ENCODE measurements around the gene IL4R.

The IL4R gene

DNA sequence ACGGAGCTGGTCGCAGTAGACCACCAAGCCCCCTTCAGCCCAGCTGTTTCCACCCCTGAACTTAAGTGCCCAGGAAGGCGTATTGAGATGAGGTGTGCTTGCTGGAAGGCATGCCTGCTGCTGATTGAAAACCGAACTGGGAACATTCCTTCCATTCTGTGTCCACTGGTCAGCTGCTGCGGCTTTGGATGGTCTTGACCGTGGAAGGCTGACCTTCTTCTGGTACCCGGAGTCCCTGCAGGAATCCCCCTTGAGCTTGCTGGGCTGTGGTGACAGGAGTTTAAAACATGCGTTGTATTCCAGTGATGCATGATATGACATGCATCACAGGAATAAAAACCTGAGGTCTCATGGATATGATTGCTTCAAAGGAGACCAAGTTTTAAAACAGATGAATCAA is 31.4 kb downstream of the IL4R start:
- H2AFZ ChIP-seq (ENCODE audit: low read depth, low read length): no peak overlapping the region
- H3K36me3 ChIP-seq (ENCODE audit: control insufficient read depth in 1 of 2, insufficient read depth in 2 of 2, low read depth in 1 of 2, low read length in 2 of 2): peaks cover 84 to 97% of the 10 kb centered on the region in 2 experiments
- no peak overlapping the region for H3K27ac ChIP-seq (ENCODE audit: low read length, poor library complexity, severe bottlenecking)
- no peak overlapping the region for H2BK120ac ChIP-seq (ENCODE audit: low read depth, low read length)
- no peak overlapping the region for H3K4ac ChIP-seq (ENCODE audit: low read depth in 1 of 2, low read length in 2 of 2)
- H3K14ac ChIP-seq (ENCODE audit: low read length in 2 of 2): no peak overlapping the region
- no peak overlapping the region for H3K18ac ChIP-seq (ENCODE audit: low read depth in 1 of 2, low read length in 2 of 2)
- H2BK5ac ChIP-seq (ENCODE audit: low read depth, low read length, poor library complexity, severe bottlenecking): no peak overlapping the region
- H3K4me1 ChIP-seq (ENCODE audit: control insufficient read depth, insufficient read depth, low read depth, low read length): peaks cover 6% of the 10 kb centered on the region
- peak overlapping the region in 1 of 2 experiments; percentile 3 for H2BK12ac ChIP-seq (ENCODE audit: low read length in 2 of 2)
- WGBS: 96% methylated on average over 7 of the region's 8 CpGs
- no peaks in the 10 kb centered on the region for H3K27me3 ChIP-seq (ENCODE audit: control insufficient read depth in 1 of 2, insufficient read depth in 1 of 2, low read length in 2 of 2)
- H3K23ac ChIP-seq (ENCODE audit: low read length in 2 of 2): no peak overlapping the region
- no peak for DNase-seq
- no peak overlapping the region for H3K9ac ChIP-seq (ENCODE audit: low read length)
- no peak overlapping the region for H4K91ac ChIP-seq (ENCODE audit: low read length)
- H3K79me1 ChIP-seq (replicated peaks; ENCODE audit: low read length, poor library complexity, severe bottlenecking): peaks cover 57% of the 10 kb centered on the region
- no peaks in the 10 kb centered on the region for H3K9me3 ChIP-seq (ENCODE audit: control insufficient read depth, low read length)
- no peak overlapping the region for H3K4me2 ChIP-seq (ENCODE audit: low read length, poor library complexity, severe bottlenecking)
- no peak overlapping the region for H3K4me3 ChIP-seq (ENCODE audit: insufficient read depth in 1 of 2, low read depth in 1 of 2, low read length in 2 of 2)
- H2AK5ac ChIP-seq (ENCODE audit: low read length, severe bottlenecking): no peak overlapping the region
- H4K8ac ChIP-seq (ENCODE audit: low read length): no peak overlapping the region
- H2BK15ac ChIP-seq (ENCODE audit: low read depth, poor library complexity, severe bottlenecking): no peak overlapping the region

DNA sequence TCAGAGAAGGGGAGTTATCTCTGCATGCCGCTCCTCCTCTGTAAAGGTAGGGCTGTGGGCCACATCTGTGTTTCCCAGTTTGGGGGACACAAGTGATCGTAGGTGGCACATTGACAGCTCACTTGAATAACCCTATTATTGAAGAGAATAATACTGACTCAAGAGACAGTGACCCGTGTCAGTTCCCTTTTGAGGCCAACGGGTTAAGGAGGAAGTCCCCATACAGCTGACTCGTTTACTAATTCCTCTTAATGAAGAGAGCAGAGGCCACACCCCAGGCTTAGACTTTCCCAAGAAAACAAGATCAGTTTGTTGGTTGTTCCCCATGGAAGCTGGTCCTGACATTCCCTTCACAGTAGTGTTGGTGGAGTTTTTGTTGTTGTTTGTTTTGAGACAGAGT is 33.0 kb downstream of the IL4R start:
- 93% methylated on average over 5 of the region's 5 CpGs for WGBS
- Histone ChIP-seq H4K91ac (ENCODE audit: low read length) (no peak overlapping the region), H3K4me1 (ENCODE audit: control insufficient read depth, insufficient read depth, low read depth, low read length) (peaks cover 2% of the 10 kb centered on the region)

GRCh38 chr16:27347930-27348685 is 34.3 kb downstream of the IL4R start:
- Histone ChIP-seq H2BK12ac (ENCODE audit: low read length in 2 of 2) (no peak overlapping the region), H3K27ac (ENCODE audit: low read length, poor library complexity, severe bottlenecking) (no peak overlapping the region), H3K79me1 (replicated peaks; ENCODE audit: low read length, poor library complexity, severe bottlenecking) (peaks cover 51% of the 10 kb centered on the region)

More for the DNA sequence above, 33.0 kb downstream of the IL4R start:
- H3K27ac ChIP-seq (ENCODE audit: low read length, poor library complexity, severe bottlenecking): no peak overlapping the region
- peaks cover 51% of the 10 kb centered on the region for H3K79me1 ChIP-seq (replicated peaks; ENCODE audit: low read length, poor library complexity, severe bottlenecking)
- no peak for DNase-seq
- H3K4ac ChIP-seq (ENCODE audit: low read depth in 1 of 2, low read length in 2 of 2): no peak overlapping the region
- peaks cover 79 to 97% of the 10 kb centered on the region in 2 experiments for H3K36me3 ChIP-seq (ENCODE audit: control insufficient read depth in 1 of 2, insufficient read depth in 2 of 2, low read depth in 1 of 2, low read length in 2 of 2)
- H4K8ac ChIP-seq (ENCODE audit: low read length): no peak overlapping the region
- no peak overlapping the region for H3K23ac ChIP-seq (ENCODE audit: low read length in 2 of 2)
- no peak overlapping the region for H2AK5ac ChIP-seq (ENCODE audit: low read length, severe bottlenecking)
- no peak overlapping the region for H3K14ac ChIP-seq (ENCODE audit: low read length in 2 of 2)
- no peak overlapping the region for H3K4me2 ChIP-seq (ENCODE audit: low read length, poor library complexity, severe bottlenecking)
- H3K18ac ChIP-seq (ENCODE audit: low read depth in 1 of 2, low read length in 2 of 2): no peak overlapping the region
- no peak overlapping the region for H2BK15ac ChIP-seq (ENCODE audit: low read depth, poor library complexity, severe bottlenecking)
- H2AFZ ChIP-seq (ENCODE audit: low read depth, low read length): no peak overlapping the region
- H3K9me3 ChIP-seq (ENCODE audit: control insufficient read depth, low read length): no peaks in the 10 kb centered on the region
- H2BK5ac ChIP-seq (ENCODE audit: low read depth, low read length, poor library complexity, severe bottlenecking): no peak overlapping the region
- H3K9ac ChIP-seq (ENCODE audit: low read length): no peak overlapping the region
- no peak overlapping the region for H2BK120ac ChIP-seq (ENCODE audit: low read depth, low read length)
- no peaks in the 10 kb centered on the region for H3K27me3 ChIP-seq (ENCODE audit: control insufficient read depth in 1 of 2, insufficient read depth in 1 of 2, low read length in 2 of 2)
- no peak overlapping the region for H2BK12ac ChIP-seq (ENCODE audit: low read length in 2 of 2)
- no peak overlapping the region for H3K4me3 ChIP-seq (ENCODE audit: insufficient read depth in 1 of 2, low read depth in 1 of 2, low read length in 2 of 2)

GRCh38 chr16:27349276-27349675 is 35.5 kb downstream of the IL4R start:
- DNase-seq: no peak
- Histone ChIP-seq H3K9ac (ENCODE audit: low read length) (no peak overlapping the region), H2AK5ac (ENCODE audit: low read length, severe bottlenecking) (no peak overlapping the region), H3K14ac (ENCODE audit: low read length in 2 of 2) (no peak overlapping the region), H3K18ac (ENCODE audit: low read depth in 1 of 2, low read length in 2 of 2) (no peak overlapping the region), H3K36me3 (ENCODE audit: control insufficient read depth in 1 of 2, insufficient read depth in 2 of 2, low read depth in 1 of 2, low read length in 2 of 2) (peaks cover 78 to 99% of the 10 kb centered on the region in 2 experiments), H2BK5ac (ENCODE audit: low read depth, low read length, poor library complexity, severe bottlenecking) (no peak overlapping the region), H2BK15ac (ENCODE audit: low read depth, poor library complexity, severe bottlenecking) (no peak overlapping the region), H3K79me1 (replicated peaks; ENCODE audit: low read length, poor library complexity, severe bottlenecking) (peaks cover 50% of the 10 kb centered on the region), H3K9me3 (ENCODE audit: control insufficient read depth, low read length) (no peaks in the 10 kb centered on the region), H2BK120ac (ENCODE audit: low read depth, low read length) (no peak overlapping the region), H2AFZ (ENCODE audit: low read depth, low read length) (no peak overlapping the region), H3K4me3 (ENCODE audit: insufficient read depth in 1 of 2, low read depth in 1 of 2, low read length in 2 of 2) (no peak overlapping the region), H2BK12ac (ENCODE audit: low read length in 2 of 2) (no peak overlapping the region), H3K27me3 (ENCODE audit: control insufficient read depth in 1 of 2, insufficient read depth in 1 of 2, low read length in 2 of 2) (no peaks in the 10 kb centered on the region), H4K91ac (ENCODE audit: low read length) (no peak overlapping the region), H3K23ac (ENCODE audit: low read length in 2 of 2) (no peak overlapping the region), H3K4me2 (ENCODE audit: low read length, poor library complexity, severe bottlenecking) (no peak overlapping the region), H3K4ac (ENCODE audit: low read depth in 1 of 2, low read length in 2 of 2) (no peak overlapping the region), H4K8ac (ENCODE audit: low read length) (no peak overlapping the region), H3K4me1 (ENCODE audit: control insufficient read depth, insufficient read depth, low read depth, low read length) (peaks cover 2% of the 10 kb centered on the region), H3K27ac (ENCODE audit: low read length, poor library complexity, severe bottlenecking) (no peak overlapping the region)
- WGBS: 96% methylated on average over 3 of the region's 3 CpGs

More at GRCh38 chr16:27347930-27348685, 34.3 kb downstream of the IL4R start:
- Histone ChIP-seq H4K91ac (ENCODE audit: low read length) (peak overlapping the region; percentile 27), H2BK15ac (ENCODE audit: low read depth, poor library complexity, severe bottlenecking) (no peak overlapping the region), H3K36me3 (ENCODE audit: control insufficient read depth in 1 of 2, insufficient read depth in 2 of 2, low read depth in 1 of 2, low read length in 2 of 2) (peaks cover 74 to 97% of the 10 kb centered on the region in 2 experiments), H3K23ac (ENCODE audit: low read length in 2 of 2) (no peak overlapping the region), H3K4me1 (ENCODE audit: control insufficient read depth, insufficient read depth, low read depth, low read length) (peaks cover 2% of the 10 kb centered on the region), H2BK120ac (ENCODE audit: low read depth, low read length) (no peak overlapping the region), H2AK5ac (ENCODE audit: low read length, severe bottlenecking) (no peak overlapping the region), H3K14ac (ENCODE audit: low read length in 2 of 2) (no peak overlapping the region), H3K9ac (ENCODE audit: low read length) (no peak overlapping the region), H4K8ac (ENCODE audit: low read length) (no peak overlapping the region), H3K27me3 (ENCODE audit: control insufficient read depth in 1 of 2, insufficient read depth in 1 of 2, low read length in 2 of 2) (no peaks in the 10 kb centered on the region), H3K4me3 (ENCODE audit: insufficient read depth in 1 of 2, low read depth in 1 of 2, low read length in 2 of 2) (no peak overlapping the region), H2BK5ac (ENCODE audit: low read depth, low read length, poor library complexity, severe bottlenecking) (no peak overlapping the region), H2AFZ (ENCODE audit: low read depth, low read length) (no peak overlapping the region), H3K4ac (ENCODE audit: low read depth in 1 of 2, low read length in 2 of 2) (no peak overlapping the region), H3K18ac (ENCODE audit: low read depth in 1 of 2, low read length in 2 of 2) (no peak overlapping the region), H3K4me2 (ENCODE audit: low read length, poor library complexity, severe bottlenecking) (no peak overlapping the region), H3K9me3 (ENCODE audit: control insufficient read depth, low read length) (no peaks in the 10 kb centered on the region)
- DNase-seq: no peak
- 98% methylated on average over 9 of the region's 9 CpGs for WGBS
